Thoracic aorta (tissue), 2 donors: Measurements from ENCODE around the gene RPRD2. TPM values are rescaled to one million over a fixed set of nuclear protein-coding genes. Genes with fewer than 3 reads are reported as not detected.
A peak's percentile ranks its signal among the peaks of the same experiment; 100 is the strongest.

Experiments used
- ATAC-seq: fragments of 150-250 bp; one replicate; pipeline ENCODE4 v1.8.0; 2017; ENCODE audit warnings: low read depth; ENCODE audit not compliant: insufficient number of reproducible peaks, low FRiP score
- DNase-seq: peaks from one replicate; pipeline ENCODE4 v3.0.0-alpha.2; 2020; ENCODE audit warnings: low spot score
- H3K27ac ChIP-seq, 2 donors: fragments of 200-600 bp; sonication (generic); 1 replicate in 1 of 2; 2 replicates in 1 of 2; pipeline ENCODE4 v1.5.1; 2016; ENCODE audit warnings: mild to moderate bottlenecking in 2 of 2, moderate library complexity in 2 of 2
- H3K27me3 ChIP-seq: fragments of 200-600 bp; sonication (generic); replicated peaks from 2 replicates; pipeline ENCODE4 v1.6.0; 2016; ENCODE audit warnings: mild to moderate bottlenecking; ENCODE audit not compliant: insufficient read depth
- H3K36me3 ChIP-seq: fragments of 200-600 bp; sonication (generic); one replicate; pipeline ENCODE4 v1.5.1; 2016
- H3K4me1 ChIP-seq, 2 donors: fragments of 200-600 bp; sonication (generic); 1 replicate in 1 of 2; 2 replicates in 1 of 2; pipeline versions ENCODE4 v1.5.1 to v1.6.0; 2016; ENCODE audit warnings: low read depth in 2 of 2, mild to moderate bottlenecking in 1 of 2; ENCODE audit not compliant: control insufficient read depth in 1 of 2
- H3K4me3 ChIP-seq: fragments of 200-600 bp; sonication (generic); 2 replicates; pipeline ENCODE4 v1.5.1; 2016; ENCODE audit warnings: mild to moderate bottlenecking
- H3K9me3 ChIP-seq: fragments of 200-600 bp; sonication (generic); 2 replicates; pipeline ENCODE4 v1.5.1; 2016
- total RNA-seq, 2 donors: library from RNA; depleted of rRNA; stranded (reverse); fragments of >200 nt; gene quantifications; one replicate each; pipeline versions ENCODE4 v1.1.0 to v1.2.3, GENCODE V29; 2016
- TF ChIP-seq, protein P1 (sequence below): fragments of 200-600 bp; sonication (generic); IDR thresholded peaks from one replicate; pipeline ENCODE4 v1.5.1; 2019; ENCODE audit warnings: antibody characterized with exemption

RPRD2 gene
- total RNA-seq, 2 donors from 2014 or later: 19.5 to 28.4 TPM

DNA sequence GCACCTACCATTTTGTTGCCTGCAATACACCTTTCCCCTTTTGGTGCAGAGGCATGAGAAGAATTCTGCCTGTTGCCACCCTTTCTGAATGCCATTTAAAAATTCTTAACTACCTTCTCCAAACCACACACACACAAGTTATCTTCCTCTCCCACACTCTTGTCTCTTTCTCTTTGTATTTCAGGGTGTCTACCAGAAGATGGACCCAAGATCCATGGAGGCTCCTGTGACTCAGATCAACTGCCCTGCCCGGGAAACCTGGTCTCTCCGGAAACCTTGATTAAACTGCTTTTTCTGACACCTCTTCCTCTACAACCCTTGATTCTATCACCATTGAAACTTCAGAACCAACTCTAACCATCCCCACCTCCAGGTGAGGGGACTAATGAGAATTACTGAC is 120.9 kb downstream of the RPRD2 start:
- Histone ChIP-seq H3K27me3 (no peaks in the 10 kb centered on the region), H3K4me3 (no peak overlapping the region), H3K4me1 (peaks cover 6 to 7% of the 10 kb centered on the region in 2 donors), H3K9me3 (no peaks in the 10 kb centered on the region), H3K27ac (no peak overlapping the region), H3K36me3 (no peaks in the 10 kb centered on the region)
- ATAC-seq (no peak), DNase-seq (no peak)
- TF ChIP-seq, protein P1, sequence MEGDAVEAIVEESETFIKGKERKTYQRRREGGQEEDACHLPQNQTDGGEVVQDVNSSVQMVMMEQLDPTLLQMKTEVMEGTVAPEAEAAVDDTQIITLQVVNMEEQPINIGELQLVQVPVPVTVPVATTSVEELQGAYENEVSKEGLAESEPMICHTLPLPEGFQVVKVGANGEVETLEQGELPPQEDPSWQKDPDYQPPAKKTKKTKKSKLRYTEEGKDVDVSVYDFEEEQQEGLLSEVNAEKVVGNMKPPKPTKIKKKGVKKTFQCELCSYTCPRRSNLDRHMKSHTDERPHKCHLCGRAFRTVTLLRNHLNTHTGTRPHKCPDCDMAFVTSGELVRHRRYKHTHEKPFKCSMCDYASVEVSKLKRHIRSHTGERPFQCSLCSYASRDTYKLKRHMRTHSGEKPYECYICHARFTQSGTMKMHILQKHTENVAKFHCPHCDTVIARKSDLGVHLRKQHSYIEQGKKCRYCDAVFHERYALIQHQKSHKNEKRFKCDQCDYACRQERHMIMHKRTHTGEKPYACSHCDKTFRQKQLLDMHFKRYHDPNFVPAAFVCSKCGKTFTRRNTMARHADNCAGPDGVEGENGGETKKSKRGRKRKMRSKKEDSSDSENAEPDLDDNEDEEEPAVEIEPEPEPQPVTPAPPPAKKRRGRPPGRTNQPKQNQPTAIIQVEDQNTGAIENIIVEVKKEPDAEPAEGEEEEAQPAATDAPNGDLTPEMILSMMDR: no peak

DNA sequence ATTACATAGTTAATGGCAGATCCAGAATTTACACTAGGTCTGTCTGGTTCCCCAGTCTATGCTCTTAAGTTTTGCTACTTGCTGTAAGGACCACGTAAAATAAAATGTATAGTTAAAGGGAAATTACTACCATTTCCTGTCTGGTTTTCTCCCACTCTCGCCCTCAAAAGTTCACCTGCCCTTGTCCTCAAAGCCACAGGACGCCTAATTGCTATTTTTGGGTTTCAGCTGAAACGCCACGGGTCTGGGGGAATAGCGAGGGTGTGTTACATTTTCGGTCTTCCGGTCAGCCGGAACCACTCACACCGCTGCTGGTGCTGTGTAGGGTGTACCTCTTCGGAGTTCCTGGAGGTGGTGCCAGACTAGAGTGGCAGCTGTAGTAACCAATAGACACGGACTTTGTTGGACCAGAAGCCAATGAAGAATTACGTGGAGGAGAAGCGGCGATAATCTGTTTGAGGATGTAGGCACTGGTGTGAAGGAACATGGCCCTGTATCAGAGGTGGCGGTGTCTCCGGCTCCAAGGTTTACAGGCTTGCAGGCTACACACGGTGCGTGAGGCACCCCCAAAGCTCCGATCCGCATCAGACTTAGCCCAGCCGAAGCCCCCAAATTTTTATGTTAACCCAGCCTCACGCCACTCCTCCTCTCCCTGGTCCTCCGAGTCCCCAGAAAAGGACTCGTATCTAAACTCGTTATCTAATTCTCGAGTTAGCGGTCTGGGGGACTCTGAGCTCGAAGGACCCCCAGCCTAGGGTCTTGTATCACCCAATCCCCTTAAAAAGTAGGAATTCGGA is 123.2 kb downstream of the RPRD2 start, which contains the start of gene TARS2:
TARS2 (plus strand) TSS at position 454 of the 797 bp plus-strand sequence; CDS start at position 486, 32 bp downstream.
- peaks cover 6 to 7% of the 10 kb centered on the region in 2 donors for H3K4me1 ChIP-seq
- DNase-seq (peak; percentile 95), ATAC-seq (peak; percentile 100)
- H3K36me3 ChIP-seq: peaks cover 5% of the 10 kb centered on the region
- peak within 1 kb of the TSS; percentile 65 to 66 for H3K27ac ChIP-seq
- peak within 1 kb of the TSS; percentile 84 for H3K4me3 ChIP-seq
- no peaks in the 10 kb centered on the region for H3K9me3 ChIP-seq
- H3K27me3 ChIP-seq: no peaks in the 10 kb centered on the region
- TF ChIP-seq, protein P1: peak; percentile 30

DNA sequence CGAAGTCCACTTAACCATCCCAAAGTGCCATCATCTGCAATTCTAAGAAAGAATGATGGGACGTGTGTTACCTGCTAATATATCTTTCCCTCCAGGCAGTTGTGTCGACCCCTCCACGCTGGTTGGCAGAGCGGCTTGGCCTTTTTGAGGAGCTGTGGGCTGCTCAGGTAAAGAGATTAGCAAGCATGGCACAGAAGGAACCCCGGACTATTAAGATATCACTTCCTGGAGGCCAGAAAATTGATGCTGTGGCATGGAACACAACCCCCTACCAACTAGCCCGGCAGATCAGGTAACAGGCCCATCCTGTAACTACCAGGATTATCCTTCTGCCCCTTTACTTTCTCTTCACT is 123.8 kb downstream of the RPRD2 start:
- TF ChIP-seq, protein P1: no peak
- Histone ChIP-seq H3K9me3 (no peaks in the 10 kb centered on the region), H3K4me3 (peak overlapping the region; percentile 84), H3K4me1 (peaks cover 6 to 7% of the 10 kb centered on the region in 2 donors), H3K27ac (peak overlapping the region; percentile 65 to 66), H3K27me3 (no peaks in the 10 kb centered on the region), H3K36me3 (peaks cover 6% of the 10 kb centered on the region)
- DNase-seq: no peak
- no peak for ATAC-seq

DNA sequence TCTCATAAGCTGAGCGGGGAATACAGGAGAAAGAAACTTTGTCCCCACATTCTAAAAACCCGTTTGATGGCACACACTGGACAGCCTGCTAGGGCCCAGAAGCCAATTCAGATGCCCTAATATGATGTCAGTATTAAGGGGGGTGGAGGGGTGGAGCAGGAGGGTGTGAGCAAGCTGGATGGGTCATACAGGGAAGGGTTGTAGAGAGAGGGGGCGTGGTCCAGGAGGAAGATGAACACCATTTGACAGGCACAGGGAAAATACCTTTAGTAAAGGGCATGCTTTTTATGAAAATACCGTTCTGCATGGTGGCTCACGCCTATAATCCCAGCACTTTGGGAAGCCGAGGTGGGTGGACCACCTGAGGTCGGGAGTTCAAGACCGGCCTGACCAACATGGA is 129.2 kb downstream of the RPRD2 start:
- no peak for ATAC-seq
- H3K27ac ChIP-seq: no peak overlapping the region
- TF ChIP-seq, protein P1: no peak

DNA sequence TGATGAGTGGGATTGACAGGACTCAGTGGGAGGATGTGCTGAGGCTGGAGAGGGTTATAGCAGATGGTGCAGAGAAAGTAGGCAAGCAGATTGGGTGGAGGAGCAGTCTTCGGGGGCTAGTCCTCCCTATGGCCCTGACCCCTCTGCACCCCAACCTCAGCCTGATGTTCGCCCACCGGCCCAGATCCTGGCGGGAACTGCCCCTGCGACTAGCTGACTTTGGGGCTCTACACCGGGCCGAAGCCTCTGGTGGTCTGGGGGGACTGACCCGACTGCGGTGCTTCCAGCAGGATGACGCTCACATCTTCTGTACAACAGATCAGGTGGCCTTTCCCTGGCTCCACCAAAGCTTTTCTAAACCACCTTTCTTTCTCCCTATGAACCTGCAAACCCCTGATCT is 134.4 kb downstream of the RPRD2 start:
- TF ChIP-seq, protein P1: no peak
- no peak overlapping the region for H3K4me3 ChIP-seq
- no peaks in the 10 kb centered on the region for H3K4me1 ChIP-seq
- ATAC-seq: no peak
- H3K27me3 ChIP-seq: no peaks in the 10 kb centered on the region
- no peaks in the 10 kb centered on the region for H3K9me3 ChIP-seq
- no peak for DNase-seq
- H3K27ac ChIP-seq: no peak overlapping the region
- peaks cover 11% of the 10 kb centered on the region for H3K36me3 ChIP-seq

More for the DNA sequence above, 129.2 kb downstream of the RPRD2 start:
- H3K9me3 ChIP-seq: no peaks in the 10 kb centered on the region
- peaks cover 1 to 2% of the 10 kb centered on the region in 2 donors for H3K4me1 ChIP-seq
- H3K4me3 ChIP-seq: no peak overlapping the region
- H3K36me3 ChIP-seq: peaks cover 22% of the 10 kb centered on the region
- no peak for DNase-seq
- no peaks in the 10 kb centered on the region for H3K27me3 ChIP-seq
